ENCODE measurements around the gene PLD3. TPM values are rescaled to one million over a fixed set of nuclear protein-coding genes. Genes with fewer than 3 reads are reported as not detected.
"Not testable (repeated sequence)": the region's sequence is repeated elsewhere in the genome, so short reads cannot be mapped to it uniquely, and the experiment has no call there.

Gene PLD3
- total RNA-seq, 1 experiment from 2014 or later = 310 TPM

- no peak for TF ChIP-seq CTCF (conservative IDR thresholded peaks at IDR 0.05; ENCODE audit: low read depth, low read length)
- TF ChIP-seq EZH2 (IDR thresholded peaks at IDR 0.05; ENCODE audit: borderline replicate concordance, low read depth, low read length, poor library complexity, severe bottlenecking) = no peak
- Histone ChIP-seq H3K4me3 (ENCODE audit: low read depth, low read length, poor library complexity, severe bottlenecking) (no peak overlapping the region), H3K4me1 (ENCODE audit: insufficient read depth, low read length, poor library complexity, severe bottlenecking) (peaks cover 14% of the 10 kb centered on the region), H3K9me3 (ENCODE audit: low read depth, low read length, poor library complexity, severe bottlenecking) (no peaks in the 10 kb centered on the region), H3K36me3 (ENCODE audit: insufficient read depth, low read length, poor library complexity, severe bottlenecking) (peaks cover 45% of the 10 kb centered on the region), H3K27ac (ENCODE audit: low read depth, low read length, poor library complexity, severe bottlenecking) (no peak overlapping the region), H3K27me3 (replicated peaks; ENCODE audit: insufficient read depth, low read depth, low read length, poor library complexity) (no peaks in the 10 kb centered on the region)
- DNase-seq (ENCODE audit: low spot score) = no peak
- BruUV-seq (replicated peaks) = no TSS peak
- intact Hi-C loops (cut with micrococcal nuclease; ENCODE audit: unreplicated experiment) = no loop called here
- ChIA-PET POLR2A (ENCODE audit: low non-redundant PET) (no interaction called here), CTCF (interaction anchor here (0.6 to 1.4 kb wide), 2 partner anchors 62 to 139 kb away, joined by 3 to 8 read pairs; no protein-coding TSS in a partner anchor)
Measured at GRCh38 chr19:40367577-40368434, 19.3 kb downstream of the PLD3 start.

GRCh38 chr19:40369797-40370196, 21.3 kb downstream of the PLD3 start:
- Histone ChIP-seq H3K9me3 (ENCODE audit: low read depth, low read length, poor library complexity, severe bottlenecking) (no peaks in the 10 kb centered on the region), H3K27me3 (replicated peaks; ENCODE audit: insufficient read depth, low read depth, low read length, poor library complexity) (no peaks in the 10 kb centered on the region), H3K36me3 (ENCODE audit: insufficient read depth, low read length, poor library complexity, severe bottlenecking) (peaks cover 52% of the 10 kb centered on the region), H3K4me1 (ENCODE audit: insufficient read depth, low read length, poor library complexity, severe bottlenecking) (peaks cover 14% of the 10 kb centered on the region), H3K4me3 (ENCODE audit: low read depth, low read length, poor library complexity, severe bottlenecking) (no peak overlapping the region), H3K27ac (ENCODE audit: low read depth, low read length, poor library complexity, severe bottlenecking) (no peak overlapping the region)
- DNase-seq (ENCODE audit: low spot score) = no peak
- BruUV-seq (replicated peaks) = no TSS peak
- intact Hi-C loops (cut with micrococcal nuclease; ENCODE audit: unreplicated experiment) = no loop called here
- ChIA-PET CTCF (no interaction called here), POLR2A (ENCODE audit: low non-redundant PET) (no interaction called here)
- TF ChIP-seq CTCF (conservative IDR thresholded peaks at IDR 0.05; ENCODE audit: low read depth, low read length) (no peak), EZH2 (IDR thresholded peaks at IDR 0.05; ENCODE audit: borderline replicate concordance, low read depth, low read length, poor library complexity, severe bottlenecking) (no peak)

- H3K27me3 ChIP-seq (replicated peaks; ENCODE audit: insufficient read depth, low read depth, low read length, poor library complexity); H3K4me3 ChIP-seq (ENCODE audit: low read depth, low read length, poor library complexity, severe bottlenecking); H3K27ac ChIP-seq (ENCODE audit: low read depth, low read length, poor library complexity, severe bottlenecking); CTCF ChIA-PET; BruUV-seq (replicated peaks); DNase-seq (ENCODE audit: low spot score); H3K9me3 ChIP-seq (ENCODE audit: low read depth, low read length, poor library complexity, severe bottlenecking); POLR2A ChIA-PET (ENCODE audit: low non-redundant PET); intact Hi-C loops (cut with micrococcal nuclease; ENCODE audit: unreplicated experiment): not testable (repeated sequence)
- Histone ChIP-seq H3K4me1 (ENCODE audit: insufficient read depth, low read length, poor library complexity, severe bottlenecking) (peaks cover 14% of the 10 kb centered on the region), H3K36me3 (ENCODE audit: insufficient read depth, low read length, poor library complexity, severe bottlenecking) (peaks cover 52% of the 10 kb centered on the region)
Measured at GRCh38 chr19:40370253-40370652, 21.8 kb downstream of the PLD3 start.
